NCI-H1436 (cell line): ENCODE measurements around the gene SPRY2.
"Not testable (repeated sequence)": the region's sequence is repeated elsewhere in the genome, so short reads cannot be mapped to it uniquely, and the experiment has no call there.

Experiments used
- DNase-seq: peaks from one replicate; lab custom pipeline; 2025; lab: John Stamatoyannopoulos, UW

SPRY2 gene

DNA sequence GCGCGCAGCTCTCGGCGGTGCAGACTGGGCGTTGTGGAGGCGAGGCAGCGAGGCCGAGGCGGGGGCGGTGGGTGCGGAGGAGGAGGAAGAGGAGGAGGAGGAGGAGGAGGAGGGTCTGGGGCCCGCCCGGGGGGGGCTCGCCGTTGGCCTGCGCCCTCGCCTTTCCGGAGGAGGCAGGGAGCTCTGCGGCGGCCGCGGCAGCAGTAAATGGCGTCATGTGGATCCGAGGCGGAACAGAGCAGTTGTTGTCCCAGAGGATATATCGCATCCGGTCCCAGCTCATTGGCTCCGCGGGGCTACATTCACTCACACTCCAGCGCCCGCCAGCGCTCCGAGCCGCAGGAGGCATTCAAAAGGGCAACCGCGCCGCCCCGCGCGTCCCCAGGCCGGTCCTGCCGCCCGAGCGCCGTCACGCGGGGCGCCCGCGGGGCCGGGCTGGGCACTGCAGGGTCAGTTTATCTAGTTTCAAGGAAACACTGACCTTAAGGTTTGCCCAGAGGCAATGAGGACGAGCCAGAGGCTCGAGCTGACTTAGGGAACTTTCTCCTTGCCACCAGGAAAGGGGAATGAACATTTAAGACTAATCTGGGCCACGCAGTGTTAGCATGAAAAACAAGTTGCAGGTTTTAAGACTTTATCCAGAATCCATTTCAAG, at the start of gene SPRY2:
TSS of gene SPRY2 (minus strand) at position 26 of the 655 bp plus-strand sequence. CDS start 3,421 bp downstream, outside the sequence.
- peak; percentile 90 for DNase-seq

DNA sequence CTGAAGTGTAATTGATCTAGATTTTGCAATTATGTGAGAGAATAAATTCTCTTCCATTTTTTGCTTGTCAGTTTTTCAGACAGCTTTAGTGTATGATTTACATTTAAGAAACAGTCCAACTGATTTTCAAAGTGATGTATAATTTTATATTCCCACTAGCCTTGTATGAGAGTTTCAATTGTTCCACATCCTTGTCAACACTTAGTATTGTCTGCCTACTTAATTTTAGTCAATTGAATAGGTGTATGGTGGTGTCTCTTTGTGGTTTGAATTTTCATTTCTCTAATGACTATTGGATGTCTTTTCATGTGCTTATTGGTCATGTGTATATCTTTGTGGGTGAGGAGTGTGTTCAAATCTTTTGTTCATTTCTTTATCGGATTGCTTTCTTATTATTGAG, 49.4 kb upstream of the SPRY2 start:
- no peak for DNase-seq

GRCh38 chr13:80389073-80390038, 48.4 kb upstream of the SPRY2 start:
- no peak for DNase-seq

DNA sequence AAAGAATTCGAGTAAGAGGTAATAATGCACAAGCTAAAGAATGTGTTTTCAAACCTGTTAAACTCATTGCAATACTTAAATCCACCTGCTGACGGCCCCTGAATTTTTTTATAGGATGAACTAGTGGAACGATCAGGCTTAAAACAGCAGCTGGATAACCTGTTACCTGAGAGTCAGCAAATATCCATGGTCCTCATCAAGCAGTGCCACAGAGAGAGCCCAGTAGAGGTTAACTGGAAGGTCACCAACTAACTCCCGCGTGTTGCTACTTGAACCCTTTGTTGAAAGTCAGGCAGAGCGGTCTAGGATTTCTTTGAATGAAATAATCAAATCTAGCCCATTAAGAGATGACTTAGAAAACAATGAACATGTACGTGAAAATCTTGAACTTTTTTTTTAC, 47.6 kb upstream of the SPRY2 start:
- DNase-seq = no peak

DNA sequence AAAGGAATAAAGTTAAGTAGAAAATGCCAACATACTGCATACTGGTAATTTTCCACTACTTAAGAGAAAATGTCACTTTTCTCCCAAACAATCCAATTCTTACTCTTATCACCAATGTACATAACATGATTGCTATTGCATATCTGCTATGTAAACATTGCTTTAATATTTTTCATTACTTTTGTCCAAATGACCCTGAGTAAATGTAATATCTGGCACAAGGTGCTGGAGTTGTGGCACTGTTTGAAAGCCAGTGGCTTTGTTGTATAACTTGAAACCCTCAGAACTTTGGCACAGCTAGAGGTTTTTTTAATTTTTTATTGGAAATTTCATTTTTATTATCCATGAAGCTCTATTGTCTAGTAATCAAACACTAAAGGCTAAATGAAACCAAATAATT, 45.7 kb upstream of the SPRY2 start:
- DNase-seq = no peak

DNA sequence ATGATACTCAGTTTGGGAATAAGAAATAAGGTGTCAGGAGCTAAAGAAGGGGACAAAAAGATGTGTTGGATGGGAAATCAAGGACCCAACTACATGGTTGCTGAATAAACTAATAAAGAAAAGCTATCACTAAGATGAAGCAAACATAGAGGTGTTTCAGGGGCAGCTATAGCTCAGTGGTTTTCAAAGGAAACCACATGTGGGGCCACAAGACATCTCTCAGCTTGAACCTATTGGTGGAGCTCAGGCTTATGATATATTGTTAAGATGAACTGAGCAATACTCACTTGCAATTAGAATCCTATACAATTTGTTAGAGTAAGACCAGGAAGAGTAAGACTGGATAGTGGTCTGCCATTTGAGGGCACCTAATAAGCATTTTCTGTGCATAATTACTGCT, 45.1 kb upstream of the SPRY2 start:
- no peak for DNase-seq

DNA sequence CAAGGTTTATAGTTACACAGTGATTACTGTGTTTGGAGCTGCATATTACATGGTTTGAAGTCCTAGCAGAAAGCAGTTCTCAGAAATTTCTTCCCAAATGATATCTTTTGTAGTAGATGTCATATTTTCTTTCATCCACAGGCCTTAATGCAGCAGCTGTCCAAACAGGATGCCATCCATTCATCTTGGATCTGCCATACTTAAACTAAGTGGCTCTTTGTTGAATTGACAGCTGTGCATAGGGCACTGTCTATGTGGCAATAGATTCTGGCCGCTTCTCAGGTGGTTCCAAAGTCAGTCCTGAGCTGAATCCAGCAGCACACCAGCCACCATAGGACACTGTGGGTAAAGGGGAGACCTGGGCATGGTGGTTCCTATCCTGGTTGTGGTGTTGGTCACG, 41.6 kb upstream of the SPRY2 start:
- DNase-seq = no peak

- no peak for DNase-seq
Measured at GRCh38 chr13:80379245-80379644, 38.3 kb upstream of the SPRY2 start.

DNA sequence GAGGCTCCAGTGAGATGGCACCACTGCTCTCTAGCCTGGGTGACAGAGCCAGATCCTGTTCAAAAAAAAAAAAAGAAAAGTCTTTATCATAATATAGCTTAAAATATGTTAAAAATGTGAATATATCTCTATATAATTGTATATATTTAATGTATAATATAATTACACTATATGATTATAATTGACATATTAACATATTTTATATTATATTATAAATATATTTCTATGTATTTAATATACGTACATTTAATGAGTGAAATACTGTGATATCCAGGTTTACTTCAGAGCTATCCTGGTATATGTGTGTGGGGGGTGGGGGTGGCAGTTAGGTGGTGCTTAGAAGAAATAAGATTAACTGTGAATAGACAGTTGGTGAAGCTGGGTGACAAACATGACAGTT, 35.6 kb upstream of the SPRY2 start:
- DNase-seq = no peak

DNA sequence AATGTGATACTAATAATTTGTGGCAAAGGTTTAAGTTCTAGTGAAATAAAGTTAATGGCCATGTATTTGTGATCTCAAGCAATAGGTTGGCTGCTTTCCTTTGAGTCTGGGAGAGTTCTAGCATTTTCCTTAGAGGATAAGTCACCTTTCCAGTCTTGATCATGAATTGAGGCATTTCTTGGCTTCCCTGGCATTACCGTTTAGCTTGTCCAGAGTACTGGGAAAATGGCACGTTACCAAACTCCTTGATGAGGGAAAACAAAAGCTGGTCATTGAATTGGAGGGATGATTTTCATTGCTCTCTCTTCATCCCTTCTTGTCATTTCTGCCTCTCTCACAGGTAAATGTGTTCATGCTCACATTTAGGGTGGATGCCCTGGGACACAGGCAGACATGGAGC, 34.0 kb upstream of the SPRY2 start:
- DNase-seq = no peak

GRCh38 chr13:80374444-80374843, 33.5 kb upstream of the SPRY2 start:
- DNase-seq = no peak

- DNase-seq = no peak
Measured at GRCh38 chr13:80371840-80372509, 31.0 kb upstream of the SPRY2 start.

DNA sequence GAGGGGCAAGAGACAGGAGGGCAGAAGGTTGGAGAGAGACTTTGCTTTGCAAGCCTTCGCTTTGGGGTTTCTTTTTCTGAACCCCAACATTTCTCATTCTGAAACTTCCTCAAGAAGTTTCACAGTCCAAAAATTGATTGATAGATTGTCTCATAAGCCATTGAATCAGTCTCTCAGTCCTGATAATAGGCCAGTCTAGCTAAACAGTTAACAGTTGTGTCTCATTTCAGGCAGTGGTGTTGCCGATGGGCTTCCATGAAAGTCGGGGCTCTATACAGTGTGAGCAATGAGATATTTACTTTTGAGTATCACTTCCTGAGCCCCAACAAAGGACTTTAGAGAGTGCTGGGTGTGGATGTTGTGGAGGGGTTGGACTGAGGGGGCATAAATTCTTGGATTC, 26.5 kb upstream of the SPRY2 start:
- no peak for DNase-seq

- DNase-seq = no peak
Measured at GRCh38 chr13:80363890-80364503, 23.1 kb upstream of the SPRY2 start.

- no peak for DNase-seq
Measured at GRCh38 chr13:80362481-80362880, 21.6 kb upstream of the SPRY2 start.

DNA sequence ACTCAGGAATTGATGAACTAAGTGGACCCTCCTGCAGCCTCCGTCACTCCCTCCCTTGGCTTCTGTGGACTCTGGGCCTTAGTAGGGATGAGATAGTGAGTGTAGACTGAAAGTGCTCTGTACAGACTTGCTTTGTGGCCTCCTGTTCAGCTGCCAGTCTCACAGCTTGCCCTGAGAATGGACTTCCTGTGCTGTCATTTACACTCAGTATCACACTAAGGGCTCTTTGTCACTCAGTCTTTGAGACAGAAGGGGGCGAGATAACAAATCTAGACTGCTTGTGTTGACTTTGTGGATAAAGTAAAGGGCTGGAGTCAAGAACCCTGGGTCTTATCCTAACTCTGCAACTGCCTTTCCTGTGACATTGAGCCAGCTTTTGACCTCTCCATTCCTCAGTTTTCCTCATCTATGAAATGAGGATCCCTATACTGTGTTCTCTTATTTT, 21.0 kb upstream of the SPRY2 start:
- no peak for DNase-seq

DNA sequence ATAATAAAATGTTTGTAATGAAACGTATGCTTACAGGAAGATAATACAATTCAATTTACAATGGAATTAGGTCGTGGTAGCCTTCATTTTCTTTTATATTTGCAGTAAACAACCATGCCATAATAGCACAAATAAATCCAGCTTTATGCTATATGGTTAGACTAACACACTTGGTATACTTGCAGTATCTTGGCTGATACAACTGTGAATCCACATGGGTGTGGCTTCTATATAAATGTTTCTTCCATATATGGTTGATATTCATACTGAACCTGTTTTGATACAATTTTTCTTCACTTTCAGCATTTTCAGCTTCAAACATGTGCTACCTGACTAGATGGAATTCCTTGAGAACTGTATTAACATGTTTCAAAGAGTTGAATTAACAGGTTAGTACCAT, 20.4 kb upstream of the SPRY2 start:
- no peak for DNase-seq

DNA sequence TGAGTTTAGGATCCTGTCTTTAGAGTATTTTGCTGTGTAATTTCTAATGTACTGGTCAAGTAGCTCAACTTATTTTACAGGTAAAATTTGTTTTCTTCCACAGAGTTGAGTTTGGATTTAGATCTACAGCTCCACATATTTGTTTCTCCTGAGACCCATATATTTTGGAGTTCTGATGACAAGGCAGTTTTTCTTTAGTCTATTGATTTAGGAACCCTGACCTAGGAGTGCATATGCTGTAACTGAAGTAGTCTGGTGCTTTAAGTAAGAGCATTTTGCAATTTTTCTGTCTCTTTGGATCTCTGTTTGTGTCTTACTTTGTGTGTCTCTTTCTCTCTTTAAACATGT, 19.5 kb upstream of the SPRY2 start:
- DNase-seq = no peak

- DNase-seq = no peak
Measured at GRCh38 chr13:80359778-80360452, 19.0 kb upstream of the SPRY2 start.

DNA sequence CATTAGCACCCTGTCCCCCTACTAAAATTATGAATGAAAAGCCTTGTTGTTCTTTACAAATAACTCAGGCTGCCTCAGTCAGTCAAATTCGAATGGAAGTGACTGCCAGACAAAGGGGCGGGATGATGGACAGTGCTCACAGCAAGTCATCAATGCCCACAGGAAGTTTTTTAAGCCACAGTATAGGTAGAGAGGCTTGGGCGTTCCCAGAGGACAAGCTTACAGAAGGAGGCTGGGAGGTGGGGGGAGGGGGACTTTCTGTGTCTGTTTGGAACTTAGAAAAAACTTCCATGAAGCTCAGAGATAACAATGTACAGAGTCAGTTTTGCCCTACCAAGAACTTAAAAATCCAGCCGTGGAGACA, 18.5 kb upstream of the SPRY2 start:
- no peak for DNase-seq

- DNase-seq = not testable (repeated sequence)
Measured at GRCh38 chr13:80355496-80356094, 14.7 kb upstream of the SPRY2 start.
